ENCODE results near the gene SNAP29.
"Not testable (repeated sequence)": the region's sequence is repeated elsewhere in the genome, so short reads cannot be mapped to it uniquely, and the experiment has no call there.

Gene SNAP29

DNA sequence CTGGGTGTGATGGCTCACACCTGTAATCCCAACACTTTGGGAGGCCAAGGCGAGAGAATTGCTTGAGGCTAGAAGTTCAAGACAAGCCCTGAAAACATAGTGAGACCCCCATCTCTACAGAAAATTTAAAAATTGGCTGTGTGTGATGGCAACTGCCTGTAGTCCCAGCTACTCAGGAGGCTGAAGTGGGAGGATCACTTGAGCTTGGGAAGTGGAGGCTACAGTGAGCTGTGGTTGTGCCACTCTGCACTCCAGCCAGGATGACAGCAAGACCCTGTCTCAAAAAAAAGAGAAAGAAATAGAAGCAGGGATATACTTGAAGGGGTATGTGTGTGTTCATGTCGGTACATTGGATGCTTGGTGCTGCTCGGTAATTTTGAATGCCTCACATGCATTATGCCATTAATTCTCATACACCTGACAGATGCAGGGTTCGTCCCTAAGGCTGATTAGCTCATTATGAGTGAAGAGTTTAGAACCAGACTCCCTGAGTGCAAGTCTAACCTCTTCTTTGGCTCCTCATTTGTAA lies 72.4 kb downstream of the SNAP29 start:
- DNase-seq, result no peak

DNA sequence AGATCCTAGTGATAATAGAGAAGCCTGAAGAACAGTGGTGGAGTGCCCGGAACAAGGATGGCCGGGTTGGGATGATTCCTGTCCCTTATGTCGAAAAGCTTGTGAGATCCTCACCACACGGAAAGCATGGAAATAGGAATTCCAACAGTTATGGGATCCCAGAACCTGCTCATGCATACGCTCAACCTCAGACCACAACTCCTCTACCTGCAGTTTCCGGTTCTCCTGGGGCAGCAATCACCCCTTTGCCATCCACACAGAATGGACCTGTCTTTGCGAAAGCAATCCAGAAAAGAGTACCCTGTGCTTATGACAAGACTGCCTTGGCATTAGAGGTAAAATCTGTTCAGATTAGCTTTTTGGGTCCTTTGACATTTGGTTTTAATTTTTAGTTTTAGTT lies 75.1 kb downstream of the SNAP29 start:
- no peak for DNase-seq

DNA sequence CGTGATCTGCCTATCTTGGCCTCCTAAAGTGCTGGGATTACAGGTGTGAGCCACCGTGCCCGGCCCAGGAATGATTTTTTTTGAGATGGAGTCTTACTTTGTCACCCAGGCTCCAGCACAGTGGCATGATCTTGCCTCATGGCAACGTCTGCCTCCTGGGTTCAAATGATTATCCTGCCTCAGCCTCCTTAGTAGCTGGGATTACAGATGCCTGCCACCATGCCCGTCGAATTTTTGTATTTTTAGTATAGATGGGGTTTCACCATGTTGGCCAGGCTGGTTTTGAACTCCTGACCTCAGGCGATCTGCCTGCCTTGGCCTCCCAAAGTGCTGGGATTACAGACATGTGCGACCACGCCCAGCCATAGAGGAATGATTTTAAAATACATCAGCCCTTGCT lies 76.2 kb downstream of the SNAP29 start:
- DNase-seq, result not testable (repeated sequence)

DNA sequence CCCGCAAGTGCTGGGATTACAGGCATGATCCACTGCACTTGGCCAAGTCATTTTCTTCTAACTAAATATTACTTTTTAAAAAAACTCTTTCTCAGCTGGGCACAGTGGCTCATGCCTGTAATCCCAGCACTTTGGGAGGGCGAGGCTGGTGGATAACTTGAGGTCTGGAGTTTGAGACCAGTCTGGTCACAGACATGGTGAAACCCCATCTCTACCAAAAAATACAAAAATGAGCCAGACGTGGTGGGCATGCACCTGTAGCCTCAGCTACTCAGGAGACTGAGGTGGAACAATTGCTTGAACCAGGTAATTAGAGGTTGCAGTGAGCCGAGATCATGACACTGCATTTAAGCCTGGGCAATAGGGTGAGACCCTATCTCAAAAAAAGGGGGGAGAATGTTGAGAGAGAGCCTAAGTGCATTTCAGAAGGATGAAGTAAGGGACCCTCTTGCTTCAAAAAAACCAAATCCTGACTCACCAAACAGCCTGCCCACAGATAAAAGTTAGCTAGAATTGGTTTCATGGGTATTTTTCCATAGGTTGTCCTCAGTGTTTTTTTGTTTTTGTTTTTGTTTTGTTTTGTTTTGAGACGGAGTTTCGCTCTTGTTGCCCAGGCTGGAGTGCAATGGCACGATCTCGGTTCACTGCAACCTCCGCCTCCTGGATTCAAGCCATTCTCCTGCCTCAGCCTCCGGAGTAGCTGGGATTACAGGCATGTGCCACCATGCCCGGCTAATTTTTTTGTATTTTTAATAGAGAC lies 77.2 kb downstream of the SNAP29 start:
- not testable (repeated sequence) for DNase-seq

DNA sequence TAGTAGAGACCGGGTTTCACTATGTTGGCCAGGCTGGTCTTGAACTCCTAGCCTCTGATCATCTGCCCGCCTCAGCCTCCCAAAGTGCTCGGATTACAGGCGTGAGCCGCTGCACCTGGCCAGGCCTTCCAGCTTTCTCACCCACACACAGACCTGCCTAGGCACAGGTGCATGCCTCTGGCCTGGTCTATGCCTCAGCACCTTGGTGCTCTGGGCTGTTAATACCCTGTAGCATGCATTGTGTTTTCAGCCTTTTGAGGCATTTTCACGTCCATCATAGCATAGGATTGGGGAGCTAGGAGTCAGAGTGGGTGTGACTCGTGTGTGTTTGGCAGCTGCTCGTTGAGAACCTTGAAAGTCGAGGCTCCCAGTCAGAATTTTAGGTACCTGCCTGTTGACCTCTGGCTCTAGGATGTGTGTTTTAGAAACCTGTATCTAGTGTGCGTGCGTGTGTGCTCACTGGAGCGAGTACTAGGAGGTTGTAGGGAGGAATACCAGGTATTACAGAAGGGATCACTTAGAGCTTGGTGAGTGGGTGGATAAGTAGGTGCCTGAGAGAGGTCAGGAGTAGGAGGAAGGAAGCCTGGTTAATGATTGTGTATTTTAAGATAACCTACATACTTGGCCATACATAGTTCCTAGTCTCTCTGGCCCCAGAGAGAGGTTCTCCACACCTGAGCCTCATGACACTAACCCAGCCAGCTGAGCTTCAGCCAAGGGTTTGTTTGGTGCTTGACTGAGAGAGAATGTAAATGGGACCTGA lies 78.4 kb downstream of the SNAP29 start:
- no peak for DNase-seq

DNA sequence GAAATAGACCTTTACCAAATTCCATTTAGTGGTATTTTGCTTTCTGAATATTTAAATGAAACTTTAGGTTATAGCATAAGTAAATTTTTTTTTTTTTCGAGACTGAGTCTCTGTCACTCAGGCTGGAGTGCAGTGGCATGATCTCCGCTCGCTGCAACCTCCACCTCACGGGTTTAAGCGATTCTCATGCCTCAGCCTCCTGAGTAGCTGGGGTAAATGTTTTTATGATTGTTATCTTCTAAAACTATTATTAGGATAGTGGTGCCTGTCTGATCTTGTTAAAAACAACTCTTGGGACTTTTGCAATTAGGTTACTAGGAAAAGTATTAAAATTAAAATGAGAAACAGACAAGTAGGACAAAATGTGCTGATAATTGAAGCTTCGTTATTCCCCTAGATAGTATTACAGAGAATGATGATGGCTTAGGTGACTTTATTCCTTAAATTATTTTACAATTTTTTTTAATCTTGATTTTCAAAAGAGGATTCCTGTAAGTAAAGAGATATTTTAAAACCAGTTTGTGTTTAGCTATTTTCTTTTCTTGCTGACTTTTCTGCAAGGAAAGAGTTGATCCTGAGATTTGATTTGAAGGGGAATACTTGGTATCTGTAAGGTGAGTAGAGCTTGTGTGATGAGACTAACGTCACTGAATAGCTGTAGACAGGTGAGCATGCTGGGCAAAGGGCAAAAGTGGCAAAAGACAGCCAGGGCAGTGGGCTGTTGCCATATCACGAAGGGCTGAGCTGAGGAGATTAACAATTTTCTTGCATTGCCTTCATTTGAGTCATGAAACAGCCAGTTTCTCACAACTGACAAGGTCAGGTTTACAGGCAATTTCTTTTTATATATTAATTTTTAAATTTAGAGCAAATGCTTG lies 79.2 kb downstream of the SNAP29 start:
- no peak for DNase-seq

DNA sequence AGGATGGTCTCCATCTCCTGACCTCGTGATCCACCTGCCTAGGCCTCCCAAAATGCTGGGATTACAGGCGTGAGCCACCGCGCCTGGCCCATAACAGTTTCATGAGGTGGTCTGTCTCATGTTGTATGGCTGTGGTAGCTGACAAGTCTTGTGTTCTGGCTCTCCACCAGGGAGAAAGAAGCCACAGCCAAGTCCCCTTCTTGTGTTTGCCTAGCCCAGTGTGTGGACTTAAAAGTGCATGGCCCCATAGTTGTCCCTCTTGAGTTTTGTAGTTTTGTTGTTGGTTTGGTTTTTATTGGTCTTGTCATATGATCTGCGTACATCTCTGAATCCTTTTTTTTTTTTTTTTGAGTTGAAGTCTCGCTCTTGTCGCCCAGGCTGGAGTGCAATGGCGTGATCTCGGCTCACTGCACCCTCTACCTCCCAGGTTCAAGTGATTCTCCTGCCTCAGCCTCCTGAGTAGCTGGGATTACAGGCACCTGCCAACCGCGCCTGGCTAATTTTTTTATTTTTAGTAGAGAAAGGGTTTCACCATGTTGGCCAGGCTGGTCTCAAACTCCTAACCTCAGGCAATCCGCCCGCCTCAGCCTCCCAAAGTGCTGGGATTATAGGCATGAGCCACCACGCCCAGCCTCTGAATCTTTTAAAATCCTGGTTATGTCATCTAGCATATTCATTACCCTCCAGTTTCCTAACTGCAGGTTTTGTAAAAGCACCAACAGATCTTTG lies 80.8 kb downstream of the SNAP29 start:
- not testable (repeated sequence) for DNase-seq

DNA sequence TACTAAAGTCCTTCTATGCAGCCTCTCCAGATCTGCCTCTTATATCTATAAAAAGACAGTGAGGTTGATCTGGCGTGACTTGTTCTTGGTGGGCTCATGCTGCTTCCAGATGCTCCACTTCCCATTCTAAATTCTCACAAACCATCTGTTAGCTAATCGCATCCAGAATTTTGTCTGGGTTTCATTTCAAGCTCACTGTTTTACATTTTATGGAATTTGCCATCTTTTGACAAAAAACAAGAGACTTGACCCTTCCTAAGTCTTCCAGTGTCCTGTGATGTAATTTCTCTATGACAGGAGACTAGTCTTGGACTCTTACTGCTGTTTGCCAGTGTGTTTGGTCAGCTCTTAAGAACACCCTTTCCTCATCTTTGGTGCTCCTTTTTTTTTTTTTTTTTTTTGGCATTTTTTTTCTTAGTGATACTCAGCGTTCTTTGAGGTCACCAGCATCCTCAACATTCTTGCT lies 81.4 kb downstream of the SNAP29 start:
- DNase-seq, result no peak
